ENCODE data around the gene MAGI1. TPM values are rescaled to one million over a fixed set of nuclear protein-coding genes. Genes with fewer than 3 reads are reported as not detected.

MAGI1 gene
- polyA plus RNA-seq, 3 donors = not detected

DNA sequence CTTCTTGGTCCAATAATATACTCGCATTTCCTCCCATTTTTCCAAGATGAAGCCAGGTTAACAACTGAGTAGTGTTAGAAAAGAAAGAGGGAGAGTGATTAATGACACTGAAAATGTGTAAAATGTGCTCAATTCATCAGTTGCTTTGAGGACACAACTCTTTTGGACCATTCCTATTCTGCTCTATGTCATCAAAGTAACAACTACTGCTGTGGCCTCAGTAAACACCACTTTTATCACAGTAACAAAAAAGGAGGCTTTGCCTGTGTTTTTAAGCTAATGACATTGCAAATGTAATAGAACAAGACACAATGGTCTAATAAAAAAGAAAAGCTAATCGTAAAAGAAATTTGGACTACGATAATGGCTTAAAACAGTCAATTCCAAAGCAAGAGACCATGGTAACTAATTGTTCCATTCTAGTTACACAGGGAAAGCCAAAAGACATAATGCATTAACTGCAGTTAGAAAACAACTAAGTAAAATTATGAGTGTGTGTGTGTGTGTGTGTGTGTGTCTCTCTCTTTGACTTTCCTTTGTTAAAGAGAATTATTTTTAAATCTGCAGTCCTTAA is 221.1 kb downstream of the MAGI1 start:
- H3K9me3 ChIP-seq (replicated peaks in 1 of 2; ENCODE audit: control insufficient read depth in 1 of 2, insufficient read depth in 1 of 2, low read length in 2 of 2) = no peaks in the 10 kb centered on the region
- H3K4me2 ChIP-seq (replicated peaks; ENCODE audit: extremely low read depth, low read length, poor library complexity, severe bottlenecking) = no peak overlapping the region
- no peak overlapping the region for H3K27ac Mint-ChIP-seq
- intact Hi-C loops (cut with micrococcal nuclease) = no loop called here
- no peaks in the 10 kb centered on the region for H4K20me1 ChIP-seq (ENCODE audit: insufficient read depth, low read length)
- H3K4me1 ChIP-seq (ENCODE audit: control insufficient read depth in 1 of 2, insufficient read depth in 2 of 2, low read length in 2 of 2) = no peaks in the 10 kb centered on the region
- H3K9ac ChIP-seq (ENCODE audit: insufficient read depth, low read length, poor library complexity, severe bottlenecking) = no peak overlapping the region
- DNase-seq = no peak
- no peak overlapping the region for H3K4me3 Mint-ChIP-seq
- no peaks in the 10 kb centered on the region for H3K36me3 ChIP-seq (replicated peaks in 1 of 2; ENCODE audit: control insufficient read depth in 1 of 2, insufficient read depth in 2 of 2, low read length in 2 of 2)
- no peaks in the 10 kb centered on the region for H3K79me2 ChIP-seq (ENCODE audit: insufficient read depth, low read length)
- no peak overlapping the region for H3K4me3 ChIP-seq (replicated peaks in 1 of 3; ENCODE audit: low read depth in 2 of 3, low read length in 3 of 3)
- H3K36me3 Mint-ChIP-seq = no peaks in the 10 kb centered on the region
- H3K4me1 Mint-ChIP-seq = no peaks in the 10 kb centered on the region
- TF ChIP-seq, protein P1, sequence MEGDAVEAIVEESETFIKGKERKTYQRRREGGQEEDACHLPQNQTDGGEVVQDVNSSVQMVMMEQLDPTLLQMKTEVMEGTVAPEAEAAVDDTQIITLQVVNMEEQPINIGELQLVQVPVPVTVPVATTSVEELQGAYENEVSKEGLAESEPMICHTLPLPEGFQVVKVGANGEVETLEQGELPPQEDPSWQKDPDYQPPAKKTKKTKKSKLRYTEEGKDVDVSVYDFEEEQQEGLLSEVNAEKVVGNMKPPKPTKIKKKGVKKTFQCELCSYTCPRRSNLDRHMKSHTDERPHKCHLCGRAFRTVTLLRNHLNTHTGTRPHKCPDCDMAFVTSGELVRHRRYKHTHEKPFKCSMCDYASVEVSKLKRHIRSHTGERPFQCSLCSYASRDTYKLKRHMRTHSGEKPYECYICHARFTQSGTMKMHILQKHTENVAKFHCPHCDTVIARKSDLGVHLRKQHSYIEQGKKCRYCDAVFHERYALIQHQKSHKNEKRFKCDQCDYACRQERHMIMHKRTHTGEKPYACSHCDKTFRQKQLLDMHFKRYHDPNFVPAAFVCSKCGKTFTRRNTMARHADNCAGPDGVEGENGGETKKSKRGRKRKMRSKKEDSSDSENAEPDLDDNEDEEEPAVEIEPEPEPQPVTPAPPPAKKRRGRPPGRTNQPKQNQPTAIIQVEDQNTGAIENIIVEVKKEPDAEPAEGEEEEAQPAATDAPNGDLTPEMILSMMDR (IDR thresholded peaks at IDR 0.05) = no peak
- peaks cover 0 to 2% (median 0%) of the 10 kb centered on the region in 7 donors for H3K9me3 Mint-ChIP-seq
- no peak overlapping the region for H3K27ac ChIP-seq (ENCODE audit: low read depth in 1 of 2, low read length in 2 of 2)
- no CpG with 5 or more reads among the region's 3 CpGs for WGBS (ENCODE audit: insufficient coverage)
- H3K27me3 Mint-ChIP-seq (ENCODE audit: low read depth in 3 of 3) = peaks cover 0 to 3% (median 0%) of the 10 kb centered on the region in 3 donors
- no peak overlapping the region for H2AFZ ChIP-seq (ENCODE audit: insufficient read depth, low read depth, low read length, poor library complexity, severe bottlenecking)
- H3K27me3 ChIP-seq (ENCODE audit: control insufficient read depth in 2 of 2, insufficient read depth in 2 of 2, low read length in 2 of 2) = no peaks in the 10 kb centered on the region

- no peak overlapping the region for H3K27ac Mint-ChIP-seq
- H3K4me3 Mint-ChIP-seq = no peak overlapping the region
- Histone ChIP-seq H3K9me3 (replicated peaks in 1 of 2; ENCODE audit: control insufficient read depth in 1 of 2, insufficient read depth in 1 of 2, low read length in 2 of 2) (no peaks in the 10 kb centered on the region), H3K4me1 (ENCODE audit: control insufficient read depth in 1 of 2, insufficient read depth in 2 of 2, low read length in 2 of 2) (no peaks in the 10 kb centered on the region), H3K9ac (ENCODE audit: insufficient read depth, low read length, poor library complexity, severe bottlenecking) (no peak overlapping the region), H3K79me2 (ENCODE audit: insufficient read depth, low read length) (no peaks in the 10 kb centered on the region), H3K4me2 (replicated peaks; ENCODE audit: extremely low read depth, low read length, poor library complexity, severe bottlenecking) (no peak overlapping the region), H4K20me1 (ENCODE audit: insufficient read depth, low read length) (no peaks in the 10 kb centered on the region), H3K27me3 (ENCODE audit: control insufficient read depth in 2 of 2, insufficient read depth in 2 of 2, low read length in 2 of 2) (no peaks in the 10 kb centered on the region), H3K4me3 (replicated peaks in 1 of 3; ENCODE audit: low read depth in 2 of 3, low read length in 3 of 3) (no peak overlapping the region), H2AFZ (ENCODE audit: insufficient read depth, low read depth, low read length, poor library complexity, severe bottlenecking) (no peak overlapping the region), H3K27ac (ENCODE audit: low read depth in 1 of 2, low read length in 2 of 2) (no peak overlapping the region), H3K36me3 (replicated peaks in 1 of 2; ENCODE audit: control insufficient read depth in 1 of 2, insufficient read depth in 2 of 2, low read length in 2 of 2) (no peaks in the 10 kb centered on the region)
- 80% methylated on average over 1 of the region's 5 CpGs for WGBS (ENCODE audit: insufficient coverage)
- intact Hi-C loops (cut with micrococcal nuclease) = no loop called here
- DNase-seq = no peak
- no peaks in the 10 kb centered on the region for H3K36me3 Mint-ChIP-seq
- TF ChIP-seq, protein P1 (IDR thresholded peaks at IDR 0.05) = no peak
- H3K9me3 Mint-ChIP-seq = peaks cover 0 to 2% (median 0%) of the 10 kb centered on the region in 7 donors
- peaks cover 0 to 3% (median 1%) of the 10 kb centered on the region in 3 donors for H3K27me3 Mint-ChIP-seq (ENCODE audit: low read depth in 3 of 3)
- H3K4me1 Mint-ChIP-seq = no peaks in the 10 kb centered on the region
These were observed 222.5 kb downstream of the MAGI1 start for GRCh38 chr3:65816208-65816607.

All from CD14-positive monocyte (primary cell).